HG02938 (cell line): ENCODE measurements around the gene HIBCH.

Experiments
- ATAC-seq: cut with Tn5 transposase; IDR thresholded peaks from one replicate; pipeline ENCODE4 v1.9.1; 2021; ENCODE audit warnings: mild to moderate bottlenecking, moderate library complexity; ENCODE audit not compliant: unreplicated experiment

Gene HIBCH

DNA sequence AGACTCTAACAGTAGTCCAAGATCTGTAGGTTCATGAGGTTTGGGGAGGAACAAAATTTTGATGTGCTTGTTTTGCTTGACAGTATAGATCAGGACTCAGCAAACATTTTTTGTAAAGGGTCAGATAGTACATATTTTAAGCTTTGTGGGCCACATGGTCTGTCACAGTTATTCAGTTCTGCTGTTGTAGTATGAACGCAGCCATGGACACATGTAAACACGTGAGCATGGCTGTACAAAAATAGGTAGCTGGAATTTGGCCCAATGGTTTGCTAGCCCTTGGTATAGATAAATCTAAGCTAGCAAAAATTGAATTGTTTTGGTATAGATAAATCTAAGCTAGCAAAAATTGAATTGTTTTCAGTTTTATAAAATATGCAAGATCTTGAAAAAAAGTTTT is 120.5 kb downstream of the HIBCH start:
- no peak for ATAC-seq

- no peak for ATAC-seq
These were observed 122.4 kb downstream of the HIBCH start for GRCh38 chr2:190197143-190197720.

DNA sequence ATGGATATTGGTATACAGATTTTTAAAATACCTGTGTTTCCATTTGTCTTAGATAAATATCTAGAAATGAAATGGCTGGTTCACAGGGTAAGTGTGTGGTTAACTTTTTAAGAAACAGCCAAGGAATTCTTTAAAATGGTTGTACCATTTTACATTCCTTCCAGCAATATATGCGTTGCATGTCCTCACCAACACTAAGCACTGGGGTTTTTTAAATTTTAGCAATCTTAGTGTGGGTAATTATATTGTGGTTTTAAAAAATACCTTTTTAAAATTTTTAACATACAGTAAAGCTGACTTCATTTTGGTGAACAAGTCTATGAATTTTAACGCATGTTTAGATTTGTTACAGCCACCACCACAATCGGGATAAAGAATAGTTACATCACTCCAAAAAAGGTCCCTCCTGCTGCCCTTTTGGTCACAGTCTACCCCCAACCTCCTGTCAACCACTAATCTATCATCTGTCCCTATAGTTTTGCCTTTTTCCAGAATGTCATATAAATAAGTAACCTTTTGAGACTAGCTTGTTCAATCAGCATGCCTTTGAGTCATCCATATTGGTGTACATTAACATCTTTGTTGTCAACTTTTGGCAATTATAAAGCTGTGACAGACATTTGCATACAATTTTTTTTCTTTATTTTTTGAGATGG is 129.0 kb downstream of the HIBCH start:
- no peak for ATAC-seq

- no peak for ATAC-seq
These were observed 131.3 kb downstream of the HIBCH start for GRCh38 chr2:190188289-190188688.

- no peak for ATAC-seq
These were observed 133.4 kb downstream of the HIBCH start for GRCh38 chr2:190186238-190186637.

GRCh38 chr2:190185380-190185779 is 134.2 kb downstream of the HIBCH start:
- no peak for ATAC-seq

DNA sequence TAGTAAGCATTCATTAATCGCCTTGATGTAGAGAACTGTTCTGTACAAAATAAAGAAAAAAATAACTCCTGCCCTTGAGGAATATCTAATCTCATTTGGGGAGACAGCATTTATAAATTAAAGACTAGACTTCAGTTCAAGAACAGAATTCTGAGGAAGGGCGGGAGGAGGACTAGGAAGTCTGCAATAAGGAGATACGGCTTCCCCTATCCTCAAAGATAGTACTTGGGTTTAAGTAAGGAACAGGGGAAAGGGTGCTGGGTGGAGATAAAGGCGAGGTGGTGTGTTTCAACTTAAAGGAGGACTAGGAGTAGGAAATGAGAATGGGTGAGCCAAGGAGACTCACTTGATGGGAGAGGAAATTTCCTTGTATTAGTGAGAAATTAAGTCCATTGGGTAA is 135.2 kb downstream of the HIBCH start:
- ATAC-seq = no peak

DNA sequence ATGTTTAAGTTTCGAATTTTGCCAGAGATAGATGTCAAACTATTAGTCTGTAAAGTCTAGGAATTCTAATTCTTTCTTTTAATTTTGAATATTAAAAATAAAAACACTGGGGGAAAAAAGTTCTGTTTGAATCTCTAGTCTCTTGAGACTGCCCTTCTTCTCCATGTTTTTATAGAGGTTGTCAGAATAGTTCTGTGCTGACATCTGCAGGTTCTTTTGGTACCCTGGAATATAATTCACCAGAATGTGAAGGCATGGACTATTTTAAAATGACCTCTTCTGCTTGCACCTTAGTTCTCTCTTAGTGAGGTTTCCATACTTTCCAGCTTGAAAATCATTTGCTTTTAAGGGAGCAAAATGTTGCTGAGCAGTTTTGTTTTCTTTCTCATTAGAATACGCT is 136.1 kb downstream of the HIBCH start:
- no peak for ATAC-seq

DNA sequence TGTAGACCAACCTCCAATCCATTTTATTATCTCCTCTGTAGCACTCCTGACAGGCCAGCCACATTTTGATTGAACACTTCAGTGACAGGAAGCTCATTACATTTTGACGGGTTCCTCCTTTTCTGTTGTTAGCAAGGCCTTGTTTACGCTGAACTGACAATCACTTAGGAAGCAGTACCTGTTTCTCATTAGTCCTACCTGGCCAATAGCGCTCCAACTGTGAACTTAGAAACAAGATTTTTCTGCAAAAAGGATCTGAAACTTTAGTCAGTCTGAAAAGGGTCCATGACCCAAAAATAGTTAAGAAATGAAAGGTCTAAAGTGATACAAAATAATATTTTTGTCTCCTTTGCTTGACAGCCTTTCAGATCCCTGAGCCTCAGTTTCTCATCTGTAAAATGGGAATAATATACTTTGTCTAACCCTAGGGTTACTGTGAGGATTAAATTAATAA is 137.5 kb downstream of the HIBCH start:
- peak; percentile 42 for ATAC-seq

DNA sequence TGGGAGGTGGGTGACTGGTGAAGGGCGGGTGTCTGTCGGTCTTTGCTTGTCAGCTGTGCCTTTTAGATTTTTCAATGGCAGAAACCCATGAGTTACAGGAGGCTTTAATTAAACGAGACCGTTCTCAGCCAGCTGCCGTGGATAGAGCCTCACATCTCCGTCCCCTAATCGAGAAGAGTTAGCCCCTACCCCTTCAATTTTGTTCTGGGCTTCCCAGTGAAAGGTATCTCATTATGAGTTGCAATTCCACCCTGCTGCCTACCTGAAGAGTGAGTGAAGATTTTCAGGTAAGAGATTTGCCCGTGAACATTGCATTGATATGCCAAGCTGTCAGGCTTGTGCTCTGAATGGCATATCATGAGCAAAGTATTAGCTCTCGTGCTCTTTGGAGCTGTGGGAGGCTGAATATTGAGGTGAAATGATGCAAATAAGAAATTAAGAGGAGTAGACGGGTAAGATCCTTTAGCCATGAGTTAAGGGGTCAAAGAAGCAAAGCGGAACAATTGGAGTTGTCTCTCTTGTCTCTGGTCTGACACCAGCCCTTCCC is 138.4 kb downstream of the HIBCH start:
- ATAC-seq = no peak

DNA sequence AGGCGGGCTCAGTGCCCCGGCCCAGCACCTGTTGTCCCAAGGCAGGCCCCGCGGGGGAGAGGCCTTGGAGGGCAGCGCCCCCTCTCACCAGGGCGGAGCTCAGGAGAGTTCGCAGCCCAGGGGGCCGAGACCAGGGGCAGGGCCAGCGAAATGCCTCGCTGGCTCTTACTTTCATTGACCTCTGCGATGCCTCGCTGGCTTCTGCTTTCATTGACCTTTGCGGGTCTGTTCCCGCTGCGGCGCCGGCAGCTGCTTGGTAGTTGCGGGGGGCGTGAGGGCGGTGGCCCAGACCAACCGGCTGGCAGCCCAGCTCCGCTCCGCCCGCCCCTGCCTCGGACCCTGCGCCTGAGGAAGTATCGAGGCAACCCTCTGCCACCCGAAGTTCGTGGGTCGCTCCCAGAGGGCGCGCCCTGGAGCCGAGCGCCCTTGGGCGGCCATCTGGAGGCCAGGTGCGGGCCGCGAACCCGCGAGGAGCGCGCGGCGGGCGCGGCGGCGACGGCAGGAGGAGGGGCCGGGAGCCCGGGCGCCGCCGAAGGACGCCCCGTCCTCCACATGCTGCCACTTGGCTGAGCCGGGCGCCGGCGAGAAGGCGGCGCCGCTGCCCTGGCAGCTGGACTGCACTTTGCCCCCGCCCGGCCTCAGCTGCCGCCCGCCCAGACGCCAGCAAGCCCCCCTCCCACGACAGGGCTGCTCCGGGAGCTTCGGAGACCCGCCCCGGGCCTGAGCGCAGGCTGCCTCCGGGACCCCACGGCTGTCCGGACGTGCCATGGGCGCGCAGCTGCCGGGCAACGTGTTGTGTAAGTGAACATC is 139.1 kb downstream of the HIBCH start:
- ATAC-seq = peak; percentile 49

- no peak for ATAC-seq
These were observed 139.8 kb downstream of the HIBCH start for GRCh38 chr2:190179754-190180312.

- no peak for ATAC-seq
These were observed 141.4 kb downstream of the HIBCH start for GRCh38 chr2:190178066-190178722.

GRCh38 chr2:190177249-190178040 is 142.2 kb downstream of the HIBCH start:
- ATAC-seq = no peak

- no peak for ATAC-seq
These were observed 146.2 kb downstream of the HIBCH start for GRCh38 chr2:190173392-190173791.

DNA sequence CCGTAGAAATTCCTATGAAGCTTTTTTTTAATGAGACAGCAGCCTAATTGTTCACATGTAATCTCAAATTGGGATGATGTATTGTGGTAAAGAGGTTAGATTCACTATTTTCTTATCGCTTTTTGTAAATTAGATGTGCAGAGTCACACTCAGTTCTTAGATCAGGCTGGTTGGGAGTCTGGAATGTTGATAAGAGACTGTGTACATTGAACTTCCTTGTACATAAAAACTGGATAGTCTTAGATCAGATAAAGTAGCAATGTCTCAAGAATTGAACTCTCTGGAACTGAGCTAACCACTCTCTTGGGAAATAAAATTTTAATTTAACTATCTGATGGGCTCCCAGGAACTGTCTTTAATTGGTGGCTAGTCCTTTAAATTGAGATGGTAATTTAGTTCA is 149.0 kb downstream of the HIBCH start:
- ATAC-seq = no peak

DNA sequence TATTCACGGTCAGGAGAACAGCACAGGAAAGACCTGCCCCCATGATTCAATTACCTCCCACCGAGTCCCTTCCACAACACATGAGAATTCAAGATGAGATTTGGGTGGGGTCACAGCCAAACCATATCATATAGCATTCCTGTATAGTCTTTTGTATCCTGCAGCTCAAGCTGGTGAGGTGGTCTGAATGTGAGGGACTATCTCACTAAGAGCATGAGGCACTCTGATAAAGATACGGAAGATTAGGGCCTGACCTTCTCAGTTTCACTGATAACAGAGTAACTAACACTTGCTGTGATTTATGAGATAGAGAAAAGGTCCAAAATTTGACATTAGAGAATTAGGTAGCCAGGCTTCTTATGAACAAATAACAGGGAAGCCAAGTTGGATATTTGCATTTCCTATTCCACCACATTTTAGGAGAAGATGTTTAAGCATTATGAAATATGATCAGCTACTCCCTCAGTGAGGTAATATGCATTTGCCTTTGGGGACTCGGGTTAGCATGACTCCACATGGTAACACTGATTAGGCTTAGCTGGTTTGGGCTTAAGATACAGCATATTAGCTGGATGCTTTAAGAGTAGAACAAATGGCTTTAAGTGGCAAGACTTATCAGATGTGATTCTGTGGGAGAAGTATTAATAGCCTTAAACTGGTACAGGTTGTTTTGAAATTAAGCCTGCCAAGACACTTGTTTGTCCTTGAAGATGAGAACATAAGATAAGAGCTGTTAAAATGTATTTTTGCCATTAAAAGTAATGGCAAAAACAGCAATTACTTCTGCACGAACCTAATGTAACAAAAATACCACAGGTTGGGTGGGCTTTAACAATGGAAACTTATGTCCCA is 150.2 kb downstream of the HIBCH start:
- no peak for ATAC-seq

GRCh38 chr2:190167702-190168101 is 151.9 kb downstream of the HIBCH start:
- ATAC-seq = no peak

DNA sequence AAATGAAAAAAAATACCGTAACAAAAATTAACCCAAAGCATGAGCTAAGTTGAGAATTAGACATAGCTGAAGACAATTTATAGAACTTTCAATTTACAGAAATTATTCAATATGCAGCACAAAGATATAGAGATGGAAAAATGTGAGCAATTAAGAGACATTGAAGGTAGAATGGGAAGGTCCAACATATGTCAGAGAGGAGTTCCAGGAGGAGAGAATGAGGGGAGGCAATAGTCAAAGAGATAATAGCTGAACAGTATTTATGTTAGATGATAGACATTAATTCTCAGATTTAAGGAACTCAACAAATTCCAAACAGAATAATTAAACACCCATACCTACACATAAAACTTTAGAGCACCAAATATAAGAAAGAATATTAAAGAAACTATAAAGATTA is 154.1 kb downstream of the HIBCH start:
- no peak for ATAC-seq
